GM18867 (cell line): Measurements from ENCODE around the gene ARHGEF35.
"Not testable (repeated sequence)": the region's sequence is repeated elsewhere in the genome, so short reads cannot be mapped to it uniquely, and the experiment has no call there.

ENCODE experiments used
- ATAC-seq: cut with Tn5 transposase; IDR thresholded peaks from one replicate; pipeline ENCODE4 v1.9.1; 2021; ENCODE audit warnings: mild to moderate bottlenecking, moderate library complexity; ENCODE audit not compliant: unreplicated experiment

The ARHGEF35 gene

DNA sequence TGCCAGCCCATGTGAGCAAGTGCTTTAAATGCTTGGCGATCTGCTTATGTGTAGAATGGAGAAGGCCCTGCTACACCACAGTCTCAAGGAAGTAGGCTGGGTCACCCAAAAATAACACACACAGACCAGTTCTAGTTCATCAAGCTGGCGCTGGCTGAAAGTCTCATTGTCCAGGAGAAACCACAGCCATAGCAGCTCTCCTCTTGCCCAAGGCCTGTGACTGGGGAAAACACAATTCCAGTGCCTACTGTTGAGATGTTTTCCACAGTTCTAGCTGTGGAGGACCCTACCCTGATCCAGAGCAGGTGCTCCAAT is 16.5 kb downstream of the ARHGEF35 start:
- not testable (repeated sequence) for ATAC-seq

DNA sequence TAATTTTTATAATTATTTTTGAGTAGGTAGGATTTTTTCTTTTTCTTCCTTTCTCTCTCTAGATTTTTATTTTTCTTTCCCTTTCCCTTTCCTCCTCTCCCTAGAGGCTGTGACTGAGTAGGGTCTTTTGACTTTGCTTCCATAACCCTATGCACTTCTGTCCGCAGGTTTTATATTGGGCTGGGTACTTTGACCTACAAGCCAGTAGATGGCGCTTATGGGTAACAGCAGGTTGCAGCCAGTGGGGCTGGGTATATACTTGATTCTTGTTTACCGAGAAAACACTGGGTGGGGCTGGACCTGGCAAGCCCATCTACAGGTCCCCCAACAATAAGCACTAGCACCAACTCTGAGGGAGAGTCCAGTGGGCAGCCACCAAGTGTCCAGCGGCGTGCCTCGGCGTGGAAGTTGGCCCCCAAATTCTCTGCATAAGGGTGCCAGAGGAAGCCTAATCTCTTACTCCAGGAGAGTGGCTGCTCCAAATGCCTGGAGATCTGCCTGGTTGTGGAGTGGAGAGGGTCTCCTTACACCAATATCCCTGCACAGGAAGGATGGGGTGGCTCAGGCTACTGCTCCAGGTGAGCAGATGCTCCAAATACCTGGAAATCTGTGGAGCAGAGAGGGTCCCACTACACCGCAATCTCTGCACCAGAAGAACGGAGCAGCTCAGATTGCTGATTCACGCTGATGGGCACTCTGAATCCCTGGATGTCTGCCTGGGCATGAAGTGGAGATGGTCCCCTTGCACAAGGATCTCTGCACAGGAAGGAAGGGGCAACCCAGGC is 17.1 kb downstream of the ARHGEF35 start:
- peak; percentile 95 for ATAC-seq

DNA sequence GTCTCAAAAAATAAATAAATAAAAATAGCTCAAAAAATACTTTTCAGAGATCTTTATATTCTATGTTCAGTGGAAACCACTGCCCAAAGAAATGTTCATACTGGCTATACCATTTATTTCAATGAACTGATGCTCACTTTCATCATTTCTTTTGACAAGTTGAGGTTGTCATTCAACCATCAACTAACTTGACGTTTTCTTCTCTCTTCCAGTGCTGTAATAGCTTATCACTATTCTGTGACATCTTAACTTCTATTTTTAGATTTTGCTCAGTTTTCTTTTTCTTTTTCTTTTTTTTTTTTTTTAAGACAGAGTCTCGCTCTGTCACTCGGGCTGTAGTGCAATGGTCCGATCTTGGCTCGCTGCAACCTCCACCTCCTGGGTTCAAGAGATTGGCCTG is 21.0 kb downstream of the ARHGEF35 start:
- no peak for ATAC-seq

DNA sequence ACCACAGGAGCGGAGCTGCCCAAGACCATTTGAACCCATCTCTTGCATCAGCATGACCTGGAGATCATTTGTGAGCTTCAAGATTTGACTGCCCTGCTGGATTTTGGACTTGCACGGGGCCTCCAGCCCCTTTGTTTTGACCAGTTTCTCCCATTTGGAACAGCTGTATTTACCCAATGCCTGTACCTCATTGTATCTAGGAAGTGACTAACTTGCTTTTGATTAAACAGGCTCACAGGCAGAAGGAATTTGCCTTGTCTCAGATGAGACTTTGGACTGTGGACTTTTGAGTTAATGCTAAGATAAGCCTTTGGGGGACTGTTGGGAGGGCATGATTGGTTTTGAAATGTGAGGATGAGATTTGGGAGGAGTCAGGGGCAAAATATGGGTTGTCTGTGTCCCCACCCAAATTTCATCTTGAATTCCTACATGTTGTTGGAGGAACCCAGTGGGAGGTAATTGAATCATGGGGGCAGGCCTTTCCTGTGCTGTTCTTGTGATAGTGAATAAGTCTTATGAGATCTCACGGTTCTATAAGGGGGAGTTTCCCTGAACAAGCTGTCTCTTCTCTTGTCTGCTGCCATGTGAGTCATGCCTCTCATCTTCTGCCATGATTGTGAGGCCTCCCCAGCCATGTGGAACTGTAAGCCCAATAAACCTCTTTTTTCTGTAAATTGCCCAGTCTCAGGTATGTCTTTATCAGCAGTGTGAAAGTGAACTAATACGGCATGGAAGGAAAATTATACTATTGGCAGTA is 23.9 kb downstream of the ARHGEF35 start:
- ATAC-seq = not testable (repeated sequence)

DNA sequence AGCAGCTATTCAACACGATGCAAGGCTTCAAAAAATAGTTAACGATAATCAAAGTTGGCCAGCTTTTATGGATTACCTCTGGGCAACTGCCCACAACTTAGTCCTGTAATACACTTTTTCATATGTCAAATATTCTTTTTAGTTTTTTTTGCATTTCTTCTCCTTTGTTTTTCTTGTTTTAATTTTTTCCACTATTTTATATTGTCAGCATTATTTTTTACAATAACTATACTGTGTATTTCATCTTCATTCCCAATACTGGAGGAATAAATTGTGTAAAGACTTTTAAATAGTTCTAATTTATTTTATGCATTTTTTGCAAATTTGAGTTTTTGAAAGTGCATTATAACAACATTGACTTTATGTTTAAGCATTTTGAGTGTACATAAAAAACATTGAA is 30.8 kb downstream of the ARHGEF35 start:
- ATAC-seq = no peak

DNA sequence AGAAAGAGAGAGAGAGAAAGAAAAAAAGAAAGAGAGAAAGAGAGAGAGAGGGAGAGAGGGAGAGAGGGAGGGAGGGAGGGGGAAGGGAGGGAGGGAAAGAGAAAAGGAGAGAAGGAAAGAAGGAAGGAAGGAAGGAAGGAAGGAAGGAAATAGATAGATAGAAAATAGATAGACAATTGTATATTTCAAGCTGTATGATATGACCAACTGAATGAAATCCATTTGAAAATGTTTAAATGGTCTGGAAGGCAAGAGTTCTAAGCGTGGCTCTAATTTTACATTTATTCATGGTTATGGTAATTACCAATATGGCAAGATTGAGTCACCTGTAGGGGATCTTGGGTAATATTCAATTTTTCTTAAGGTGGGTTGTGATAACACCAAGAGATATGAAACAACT is 36.8 kb downstream of the ARHGEF35 start:
- no peak for ATAC-seq

DNA sequence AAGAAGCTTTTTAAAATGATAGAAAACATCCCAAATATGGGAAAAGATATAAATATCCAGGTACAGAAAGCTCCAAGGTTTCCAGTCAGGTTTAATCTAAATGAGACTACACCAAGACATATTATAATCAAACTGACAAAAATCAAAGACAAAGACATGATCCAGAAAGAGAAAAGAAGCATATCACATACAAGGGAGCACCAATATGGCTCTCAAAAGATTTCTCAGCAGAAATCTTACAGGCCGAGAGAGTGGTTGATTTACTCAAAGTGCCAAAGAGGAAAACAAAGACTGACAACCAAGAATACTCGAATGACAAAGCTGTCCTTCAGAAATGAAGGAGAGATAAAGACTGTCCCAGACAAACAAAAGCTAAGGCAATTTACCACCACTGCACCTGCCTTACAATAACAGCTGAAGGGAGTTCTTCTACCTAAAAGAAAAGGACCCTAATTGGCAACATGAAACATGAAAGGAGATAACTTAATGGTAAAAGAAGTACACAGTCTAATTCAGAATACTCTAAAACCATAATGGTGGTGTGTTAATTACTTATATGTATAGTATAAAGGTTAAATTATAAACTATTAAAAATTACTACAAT is 47.3 kb downstream of the ARHGEF35 start:
- no peak for ATAC-seq

DNA sequence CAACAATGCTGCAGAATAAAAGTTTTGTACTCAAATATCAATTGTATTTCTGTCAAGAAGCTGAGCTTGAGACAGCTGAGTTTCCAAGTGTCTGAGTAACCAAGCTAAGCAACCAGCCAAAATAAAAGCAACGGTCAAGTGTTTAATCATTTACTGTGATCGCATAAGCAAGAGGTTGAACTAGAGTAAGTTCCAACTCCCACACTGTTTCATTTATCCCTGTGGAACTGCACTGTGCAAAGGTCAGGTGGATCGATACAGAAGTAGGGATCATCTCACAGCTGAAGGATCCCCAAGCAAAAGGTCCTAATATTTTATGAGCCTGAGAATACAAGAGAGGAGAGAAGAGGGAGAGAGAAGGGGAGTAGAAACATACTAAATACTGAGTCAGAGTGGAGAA is 51.2 kb downstream of the ARHGEF35 start:
- ATAC-seq = no peak

DNA sequence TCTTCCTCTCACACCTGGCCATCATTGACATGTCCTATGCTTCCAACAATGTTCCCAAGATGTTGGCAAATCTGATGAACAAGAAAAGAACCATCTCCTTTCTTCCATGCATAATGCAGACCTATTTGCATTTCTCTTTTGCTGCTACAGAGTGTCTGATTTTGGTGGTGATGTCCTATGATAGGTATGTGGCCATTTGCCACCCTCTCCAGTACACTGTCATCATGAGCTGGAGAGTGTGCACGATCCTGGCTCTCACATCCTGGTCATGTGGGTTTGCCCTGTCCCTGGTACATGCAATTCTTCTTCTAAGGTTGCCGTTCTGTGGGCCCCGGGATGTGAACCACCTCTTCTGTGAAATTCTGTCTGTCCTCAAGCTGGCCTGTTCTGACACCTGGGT is 53.4 kb downstream of the ARHGEF35 start:
- no peak for ATAC-seq

DNA sequence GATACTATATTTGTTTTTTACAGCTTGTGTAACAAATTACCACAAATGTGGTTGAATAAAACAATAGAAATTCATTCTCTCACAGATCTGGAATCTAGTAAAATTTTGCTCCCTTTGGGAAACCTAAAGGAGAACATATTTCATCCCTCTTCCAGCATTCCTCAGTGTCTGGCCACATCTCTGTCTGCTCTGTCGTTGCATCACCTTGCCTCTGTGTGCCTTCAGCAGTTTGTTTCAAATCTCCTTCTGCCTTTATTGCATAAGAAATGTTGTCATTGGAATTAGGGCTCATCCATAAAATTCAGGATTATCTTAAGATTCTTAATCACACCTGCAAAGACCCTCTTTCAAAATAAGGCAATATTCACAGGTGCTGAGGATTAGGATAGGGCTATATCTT is 58.1 kb downstream of the ARHGEF35 start:
- ATAC-seq = no peak
